OCI-LY3 (cell line): ENCODE measurements around the gene PIERCE2.

Experiments
- H2AFZ ChIP-seq: fragments of 200-600, 300-600 bp; shearing (Covaris generic); 2 replicates; pipeline ENCODE4 v1.6.0; 2014; ENCODE audit warnings: antibody characterized with exemption, low read depth, low read length
- H3K27ac ChIP-seq: fragments of 200-600, 300-600 bp; sonication (generic); 2 replicates; pipeline ENCODE4 v1.5.1; 2014; ENCODE audit warnings: mild to moderate bottlenecking, low read length, moderate library complexity, mixed read lengths
- H3K27me3 ChIP-seq: fragments of 200-600, 300-600 bp; sonication (generic); 2 replicates; pipeline ENCODE4 v1.6.1; 2014; ENCODE audit warnings: low read depth, low read length, mixed read lengths
- H3K36me3 ChIP-seq: fragments of 200-600, 300-600 bp; sonication (generic); replicated peaks from 2 replicates; pipeline ENCODE3; 2014; ENCODE audit warnings: low read depth, low read length, mixed read lengths
- H3K4me1 ChIP-seq: fragments of 300-600, 200-600 bp; sonication (generic); 2 replicates; pipeline ENCODE4 v1.6.1; 2014; ENCODE audit warnings: low read length, mixed read lengths
- H3K4me2 ChIP-seq: fragments of 200-600, 300-600 bp; sonication (generic); 2 replicates; pipeline ENCODE4 v1.6.1; 2014; ENCODE audit warnings: low read length, mixed read lengths
- H3K4me3 ChIP-seq: fragments of 300-600, 200-600 bp; sonication (generic); 2 replicates; pipeline ENCODE4 v1.5.1; 2014; ENCODE audit warnings: antibody characterized with exemption, mild to moderate bottlenecking, low read length, moderate library complexity
- H3K79me2 ChIP-seq: fragments of 300-600, 200-600 bp; shearing (Covaris generic); 2 replicates; pipeline ENCODE4 v1.6.1; 2014; ENCODE audit warnings: mild to moderate bottlenecking, low read length, mixed read lengths
- H3K9ac ChIP-seq: fragments of 300-600, 200-600 bp; shearing (Covaris generic); 2 replicates; pipeline ENCODE4 v1.6.0; 2014; ENCODE audit warnings: mild to moderate bottlenecking, low read length, moderate library complexity
- H3K9me3 ChIP-seq: fragments of 200-600, 300-600 bp; shearing (Covaris generic); 2 replicates; pipeline ENCODE4 v1.6.1; 2014; ENCODE audit warnings: low read length, mixed read lengths; ENCODE audit not compliant: insufficient read depth
- H4K20me1 ChIP-seq: fragments of 200-600, 300-600 bp; sonication (generic); 2 replicates; pipeline ENCODE4 v1.6.1; 2016; ENCODE audit warnings: low read length, mixed read lengths; ENCODE audit not compliant: insufficient read depth
- CTCF ChIP-seq: fragments of 200-600, 300-600 bp; sonication (generic); IDR thresholded peaks from 2 replicates; pipeline ENCODE4 v1.5.1; 2014; ENCODE audit warnings: antibody characterized with exemption, low read length, low read depth
- EZH2phosphoT487 ChIP-seq: fragments of 200-600 bp; shearing (Covaris generic); IDR thresholded peaks from 2 replicates; pipeline ENCODE4 v1.6.1; 2018; ENCODE audit warnings: antibody characterized with exemption, mixed run types, low read depth

The PIERCE2 gene

GRCh38 chr15:55408012-55408928, at the start of gene PIERCE2, which contains the start of gene CCPG1:
Gene PIERCE2 (plus strand): TSS chr15:55408495. CDS start chr15:55408769, 274 bp downstream.
Gene CCPG1 (minus strand): TSS chr15:55408359. CDS start chr15:55389424, 18,935 bp downstream.
- H3K27ac ChIP-seq, result no peak within 1 kb of the TSS

GRCh38 chr15:55360256-55360655, 48.0 kb upstream of the PIERCE2 start:
- H3K27ac ChIP-seq, result no peak overlapping the region
- no peak overlapping the region for H3K4me2 ChIP-seq
- no peak overlapping the region for H3K4me3 ChIP-seq
- H3K27me3 ChIP-seq, result no peaks in the 10 kb centered on the region
- no peaks in the 10 kb centered on the region for H3K4me1 ChIP-seq
- H3K9ac ChIP-seq, result no peak overlapping the region
- TF ChIP-seq CTCF (no peak), EZH2phosphoT487 (no peak)
- H2AFZ ChIP-seq, result no peak overlapping the region
- H3K9me3 ChIP-seq, result no peaks in the 10 kb centered on the region
- H3K79me2 ChIP-seq, result no peaks in the 10 kb centered on the region
- peaks cover 13% of the 10 kb centered on the region for H3K36me3 ChIP-seq
- H4K20me1 ChIP-seq, result no peaks in the 10 kb centered on the region

More at GRCh38 chr15:55408012-55408928, at the start of gene PIERCE2, which contains the start of gene CCPG1:
- Histone ChIP-seq H3K9ac (peak within 1 kb of the TSS; percentile 68), H3K27me3 (no peaks in the 10 kb centered on the region), H3K36me3 (no peaks in the 10 kb centered on the region), H3K4me3 (peak within 1 kb of the TSS; percentile 92), H3K79me2 (no peaks in the 10 kb centered on the region), H2AFZ (peak within 1 kb of the TSS; percentile 97), H3K9me3 (no peaks in the 10 kb centered on the region), H4K20me1 (no peaks in the 10 kb centered on the region), H3K4me2 (peak within 1 kb of the TSS; percentile 100), H3K4me1 (peaks cover 13% of the 10 kb centered on the region)
- no peak for TF ChIP-seq EZH2phosphoT487
- no peak for TF ChIP-seq CTCF

GRCh38 chr15:55361048-55361447, 47.2 kb upstream of the PIERCE2 start:
- no peaks in the 10 kb centered on the region for H4K20me1 ChIP-seq
- peaks cover 8% of the 10 kb centered on the region for H3K36me3 ChIP-seq
- H3K4me3 ChIP-seq, result no peak overlapping the region
- no peak overlapping the region for H3K4me2 ChIP-seq
- H3K4me1 ChIP-seq, result no peaks in the 10 kb centered on the region
- H3K9me3 ChIP-seq, result no peaks in the 10 kb centered on the region
- H3K27ac ChIP-seq, result no peak overlapping the region
- H3K27me3 ChIP-seq, result no peaks in the 10 kb centered on the region
- TF ChIP-seq CTCF (no peak), EZH2phosphoT487 (no peak)
- no peak overlapping the region for H2AFZ ChIP-seq
- no peaks in the 10 kb centered on the region for H3K79me2 ChIP-seq
- H3K9ac ChIP-seq, result no peak overlapping the region

- H3K27ac ChIP-seq, result no peak overlapping the region
- TF ChIP-seq EZH2phosphoT487 (no peak), CTCF (no peak)
- no peak overlapping the region for H3K4me3 ChIP-seq
- H3K9me3 ChIP-seq, result no peaks in the 10 kb centered on the region
- no peak overlapping the region for H2AFZ ChIP-seq
- no peaks in the 10 kb centered on the region for H3K79me2 ChIP-seq
- H3K9ac ChIP-seq, result no peak overlapping the region
- no peaks in the 10 kb centered on the region for H3K36me3 ChIP-seq
- no peaks in the 10 kb centered on the region for H3K27me3 ChIP-seq
- H3K4me2 ChIP-seq, result no peak overlapping the region
- no peaks in the 10 kb centered on the region for H4K20me1 ChIP-seq
- H3K4me1 ChIP-seq, result no peaks in the 10 kb centered on the region
Measured at GRCh38 chr15:55362641-55363040, 45.7 kb upstream of the PIERCE2 start.
